ENCODE results near the gene SPTLC2. TPM values are rescaled to one million over a fixed set of nuclear protein-coding genes. Genes with fewer than 3 reads are reported as not detected.

SPTLC2 gene
- total RNA-seq, 1 donor from 2014 or later: 29.9 TPM

DNA sequence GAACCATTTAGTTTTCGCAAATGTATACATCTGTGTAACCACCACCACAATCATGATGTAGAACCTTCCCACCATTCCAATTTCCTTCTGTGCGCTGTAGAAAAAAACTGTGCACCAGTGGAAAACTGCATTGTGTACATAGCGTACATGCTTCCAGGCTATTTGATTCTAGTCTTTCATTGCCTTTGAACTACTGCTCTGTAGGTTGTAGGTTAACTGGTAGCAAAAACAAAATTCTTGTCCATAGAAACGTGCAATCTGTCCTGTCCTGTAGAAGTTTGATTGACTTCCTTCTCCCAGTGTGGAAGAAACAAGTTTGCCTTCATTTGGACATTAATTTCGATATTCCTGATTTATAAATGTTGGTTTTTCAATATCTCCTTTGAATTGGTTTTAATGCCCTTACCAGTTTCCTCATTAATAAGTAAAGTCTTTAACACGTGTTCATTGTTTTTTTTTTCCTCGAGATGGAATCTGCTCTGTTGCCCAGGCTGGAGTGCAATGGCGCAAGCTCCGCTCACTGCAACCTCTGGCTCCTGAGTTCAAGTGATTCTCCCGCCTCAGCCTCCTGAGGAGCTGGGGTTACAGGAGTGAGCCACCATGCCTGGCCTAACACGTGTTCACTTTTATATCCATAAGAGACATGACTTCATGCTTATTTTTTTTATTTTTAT, 114.2 kb downstream of the SPTLC2 start:
- Mint-ChIP-seq H3K9me3 (peaks cover 6% of the 10 kb centered on the region), H3K36me3 (ENCODE audit: low read depth) (peaks cover 12% of the 10 kb centered on the region), H3K4me1 (ENCODE audit: low read depth) (peaks cover 5% of the 10 kb centered on the region), H3K4me3 (no peak overlapping the region), H3K27ac (no peak overlapping the region), H3K27me3 (ENCODE audit: insufficient read depth) (peaks cover 26% of the 10 kb centered on the region)
- intact Hi-C loops (cut with micrococcal nuclease): no loop called here
- no peak for DNase-seq (ENCODE audit: low spot score)

DNA sequence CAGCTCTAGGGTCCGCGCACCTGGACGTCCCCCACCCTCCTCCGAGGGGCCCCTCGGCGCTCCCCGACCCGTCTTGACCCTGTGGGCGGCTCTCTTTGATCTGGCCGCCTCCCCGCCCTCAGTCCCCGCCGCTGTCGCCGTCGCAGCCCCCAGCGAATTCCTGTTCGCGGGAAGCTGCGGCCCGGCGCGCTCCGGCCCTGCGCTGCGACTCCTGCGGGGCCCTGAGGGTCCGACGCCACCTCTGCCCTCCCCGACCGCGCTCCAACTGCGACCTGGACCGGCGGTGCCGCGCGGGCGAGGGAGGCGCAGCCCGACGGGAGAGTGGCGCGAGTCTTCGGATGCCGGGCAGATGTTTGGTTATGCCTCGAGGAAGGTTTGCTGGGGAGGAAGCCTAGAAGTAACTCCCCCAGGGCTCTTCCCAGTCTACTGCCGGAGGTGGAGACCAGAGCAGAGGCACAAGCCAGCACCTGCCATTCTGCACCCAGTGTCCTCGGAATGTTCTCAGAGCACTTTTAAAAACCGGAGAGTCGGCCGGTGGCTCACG, 117.4 kb downstream of the SPTLC2 start:
- no peak overlapping the region for H3K27ac Mint-ChIP-seq
- peaks cover 37% of the 10 kb centered on the region for H3K27me3 Mint-ChIP-seq (ENCODE audit: insufficient read depth)
- intact Hi-C loops (cut with micrococcal nuclease): loop anchor here (2.0 kb wide), 1 partner anchor 40 kb away; the partner anchor contains the start of gene AHSA1
- DNase-seq (ENCODE audit: low spot score): no peak
- peak overlapping the region; percentile 61 for H3K4me3 Mint-ChIP-seq
- peaks cover 6% of the 10 kb centered on the region for H3K9me3 Mint-ChIP-seq
- H3K36me3 Mint-ChIP-seq (ENCODE audit: low read depth): peaks cover 3% of the 10 kb centered on the region
- H3K4me1 Mint-ChIP-seq (ENCODE audit: low read depth): peaks cover 5% of the 10 kb centered on the region

DNA sequence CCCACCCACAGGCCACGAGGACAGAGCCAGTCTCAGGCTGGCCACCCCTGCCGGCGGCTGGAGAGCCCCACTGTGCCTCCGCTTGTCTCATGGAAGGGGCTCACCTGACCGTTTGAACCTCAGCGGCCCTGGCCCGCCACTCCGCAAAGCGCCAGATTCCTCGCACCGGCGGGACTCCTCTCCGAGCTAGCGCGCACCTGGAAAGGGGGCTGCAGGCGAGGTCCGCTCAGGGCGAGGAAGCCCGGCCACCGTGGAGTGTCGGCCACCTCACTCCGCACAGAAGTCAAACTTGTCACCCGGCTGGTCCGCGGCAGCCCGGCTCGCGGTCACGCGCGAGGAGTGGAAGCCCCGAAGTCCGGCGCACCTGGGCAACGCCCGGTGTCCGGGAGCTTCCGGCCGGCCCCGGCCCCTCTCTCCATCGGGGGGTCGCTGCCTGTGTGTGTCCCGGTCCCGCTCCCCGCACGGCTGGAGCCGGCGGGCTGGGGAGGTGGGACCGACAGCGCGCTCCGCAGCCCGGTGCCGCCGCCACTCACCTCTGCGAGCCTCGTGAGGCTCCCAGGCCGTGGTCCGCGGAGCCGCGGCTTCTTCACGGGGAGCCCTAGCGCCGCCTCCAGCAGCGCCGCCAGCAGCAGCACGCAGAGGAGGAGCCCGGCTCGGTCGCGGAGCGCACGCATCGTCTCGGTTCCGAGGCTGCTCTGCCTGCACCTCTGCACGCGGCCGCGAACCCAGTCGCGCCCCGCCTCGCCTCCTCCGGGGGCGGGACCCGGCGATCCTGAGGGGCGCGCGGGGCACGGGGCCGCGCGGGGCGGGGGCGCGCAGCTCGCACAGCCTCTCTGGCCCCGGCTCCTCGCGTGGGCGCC, 118.1 kb downstream of the SPTLC2 start, which contains the start of gene ISM2:
Gene ISM2 (minus strand): TSS at position 697 of the 860 bp plus-strand sequence. CDS start 23 bp downstream, at position 674.
- no peak within 1 kb of the TSS for H3K27ac Mint-ChIP-seq
- DNase-seq (ENCODE audit: low spot score): peak; percentile 40
- intact Hi-C loops (cut with micrococcal nuclease): loop anchor here (2.0 kb wide), 1 partner anchor 40 kb away; the partner anchor contains the start of gene AHSA1

DNA sequence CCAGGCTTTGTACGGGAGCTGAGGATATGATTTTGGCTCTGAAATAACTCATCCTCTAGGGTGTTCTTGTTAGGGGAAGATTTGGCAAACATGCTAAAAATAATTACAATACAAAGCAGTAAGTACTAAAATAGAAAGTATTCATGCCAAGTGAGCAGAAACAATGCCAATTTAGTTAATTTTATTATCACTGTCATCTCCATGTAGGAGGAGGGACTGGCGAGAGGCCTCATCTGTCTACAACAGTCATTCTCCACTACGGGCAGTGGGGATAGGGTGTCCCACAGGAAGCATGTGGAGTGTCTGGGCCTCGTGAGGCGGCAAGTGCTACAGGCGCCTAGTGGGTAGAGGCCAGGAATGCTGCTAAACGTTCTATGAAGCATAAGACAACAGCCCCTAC, 121.1 kb downstream of the SPTLC2 start:
- peaks cover 30% of the 10 kb centered on the region for H3K27me3 Mint-ChIP-seq (ENCODE audit: insufficient read depth)
- H3K4me3 Mint-ChIP-seq: no peak overlapping the region
- H3K27ac Mint-ChIP-seq: no peak overlapping the region
- intact Hi-C loops (cut with micrococcal nuclease): no loop called here
- DNase-seq (ENCODE audit: low spot score): no peak
- H3K36me3 Mint-ChIP-seq (ENCODE audit: low read depth): no peaks in the 10 kb centered on the region
- peaks cover 5% of the 10 kb centered on the region for H3K4me1 Mint-ChIP-seq (ENCODE audit: low read depth)
- no peaks in the 10 kb centered on the region for H3K9me3 Mint-ChIP-seq

More for the DNA sequence above, 118.1 kb downstream of the SPTLC2 start, which contains the start of gene ISM2:
- Mint-ChIP-seq H3K4me3 (peak within 1 kb of the TSS; percentile 61), H3K9me3 (peaks cover 5% of the 10 kb centered on the region), H3K27me3 (ENCODE audit: insufficient read depth) (peaks cover 37% of the 10 kb centered on the region), H3K36me3 (ENCODE audit: low read depth) (peaks cover 3% of the 10 kb centered on the region), H3K4me1 (ENCODE audit: low read depth) (peaks cover 5% of the 10 kb centered on the region)

DNA sequence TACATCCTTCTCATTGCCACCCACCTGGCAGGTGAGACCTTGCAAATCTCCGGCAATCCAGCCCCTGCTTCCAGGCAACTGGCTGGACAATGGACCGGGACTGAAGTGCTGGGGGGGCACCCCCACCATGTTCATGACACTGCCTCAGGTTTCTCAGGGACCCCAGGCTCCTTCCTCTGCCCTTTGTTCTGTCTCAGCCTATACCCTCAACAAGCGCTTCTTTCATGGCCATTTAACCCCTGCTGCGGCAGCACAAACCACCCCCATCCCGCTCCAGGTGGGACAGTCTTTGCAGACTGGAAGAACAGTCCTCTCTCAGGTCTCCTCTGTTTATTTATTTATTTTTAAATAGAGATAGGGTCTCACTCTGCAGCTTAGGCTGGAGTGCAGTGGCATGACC, 125.4 kb downstream of the SPTLC2 start:
- no peak overlapping the region for H3K4me3 Mint-ChIP-seq
- H3K27me3 Mint-ChIP-seq (ENCODE audit: insufficient read depth): peaks cover 3% of the 10 kb centered on the region
- no peaks in the 10 kb centered on the region for H3K9me3 Mint-ChIP-seq
- H3K27ac Mint-ChIP-seq: no peak overlapping the region
- H3K4me1 Mint-ChIP-seq (ENCODE audit: low read depth): no peaks in the 10 kb centered on the region
- intact Hi-C loops (cut with micrococcal nuclease): no loop called here
- DNase-seq (ENCODE audit: low spot score): no peak
- H3K36me3 Mint-ChIP-seq (ENCODE audit: low read depth): no peaks in the 10 kb centered on the region

DNA sequence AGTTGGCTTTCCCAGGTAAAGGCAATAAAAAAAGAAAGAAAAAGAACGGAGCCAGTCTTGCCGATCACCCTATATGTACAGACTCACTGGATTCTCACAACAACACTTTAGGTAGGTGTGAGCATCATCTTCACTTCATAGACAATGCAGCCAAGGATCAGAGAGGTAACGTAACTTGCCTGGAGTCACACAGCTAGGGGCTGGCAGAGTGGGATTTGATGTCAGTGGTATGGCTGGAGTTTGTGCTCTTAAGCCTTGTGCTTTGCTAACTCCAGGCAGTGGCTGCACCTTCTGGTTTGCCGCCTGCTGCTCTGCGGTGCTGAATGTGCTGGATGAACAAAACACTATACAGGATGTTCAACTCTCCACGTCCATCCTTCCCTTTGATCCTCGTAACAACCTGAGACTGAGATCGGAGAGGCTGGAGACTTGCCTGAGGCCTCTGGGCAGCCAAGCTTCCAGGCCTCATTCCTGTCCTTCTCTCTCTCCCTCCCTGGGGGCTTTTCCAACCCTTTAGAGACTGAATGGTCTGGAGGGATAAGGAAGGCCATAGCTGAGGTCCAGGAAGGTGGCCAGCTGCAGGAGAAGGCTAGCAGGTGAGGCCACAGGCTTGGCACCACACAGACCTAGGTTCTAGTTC, 126.0 kb downstream of the SPTLC2 start:
- H3K4me1 Mint-ChIP-seq (ENCODE audit: low read depth): no peaks in the 10 kb centered on the region
- no peaks in the 10 kb centered on the region for H3K36me3 Mint-ChIP-seq (ENCODE audit: low read depth)
- intact Hi-C loops (cut with micrococcal nuclease): no loop called here
- H3K27me3 Mint-ChIP-seq (ENCODE audit: insufficient read depth): no peaks in the 10 kb centered on the region
- H3K27ac Mint-ChIP-seq: no peak overlapping the region
- no peak overlapping the region for H3K4me3 Mint-ChIP-seq
- no peaks in the 10 kb centered on the region for H3K9me3 Mint-ChIP-seq
- DNase-seq (ENCODE audit: low spot score): no peak

DNA sequence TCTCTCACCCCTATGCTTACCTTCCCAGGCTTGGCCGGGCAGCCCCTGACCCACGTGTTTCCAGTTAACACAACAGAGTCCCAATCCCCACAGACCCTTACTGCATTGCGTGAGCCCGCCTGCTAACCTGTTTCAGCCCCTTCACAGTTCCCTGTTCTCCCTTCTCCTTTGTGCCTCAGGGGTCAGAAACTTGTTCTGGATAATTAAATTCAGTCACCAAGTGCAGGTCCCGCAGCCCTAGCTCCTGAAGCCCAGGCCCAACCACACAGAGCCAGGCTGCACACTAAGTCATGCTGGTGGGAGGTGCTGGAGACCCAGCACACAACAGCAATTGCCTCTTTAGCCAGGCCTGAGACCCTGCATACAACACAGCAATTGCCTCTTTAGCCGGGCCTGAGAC, 127.4 kb downstream of the SPTLC2 start:
- no peak overlapping the region for H3K27ac Mint-ChIP-seq
- no peak overlapping the region for H3K4me3 Mint-ChIP-seq
- H3K4me1 Mint-ChIP-seq (ENCODE audit: low read depth): no peaks in the 10 kb centered on the region
- H3K9me3 Mint-ChIP-seq: no peaks in the 10 kb centered on the region
- H3K27me3 Mint-ChIP-seq (ENCODE audit: insufficient read depth): no peaks in the 10 kb centered on the region
- intact Hi-C loops (cut with micrococcal nuclease): no loop called here
- H3K36me3 Mint-ChIP-seq (ENCODE audit: low read depth): no peaks in the 10 kb centered on the region
- DNase-seq (ENCODE audit: low spot score): no peak

DNA sequence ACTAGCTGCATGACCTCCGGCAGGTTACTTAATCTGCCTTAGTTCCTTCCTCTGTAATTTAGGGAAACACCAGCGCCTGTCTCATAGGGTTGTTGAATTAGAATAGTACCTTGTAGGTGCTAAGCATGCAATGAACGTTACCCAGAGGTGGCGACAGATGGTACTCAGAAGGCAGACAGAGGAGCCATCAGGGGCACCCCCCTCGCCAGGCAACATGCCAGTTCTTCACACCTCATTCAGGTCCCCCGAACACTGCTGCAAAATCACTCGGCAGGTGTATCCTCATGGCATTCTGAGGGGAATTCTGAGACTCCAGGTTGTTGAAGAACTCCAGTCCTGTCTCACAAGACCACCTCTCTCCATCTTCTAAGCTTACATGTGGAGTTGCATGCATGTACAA, 127.9 kb downstream of the SPTLC2 start:
- Mint-ChIP-seq H3K27ac (no peak overlapping the region), H3K4me3 (no peak overlapping the region), H3K4me1 (ENCODE audit: low read depth) (no peaks in the 10 kb centered on the region), H3K36me3 (ENCODE audit: low read depth) (no peaks in the 10 kb centered on the region), H3K9me3 (no peaks in the 10 kb centered on the region), H3K27me3 (ENCODE audit: insufficient read depth) (no peaks in the 10 kb centered on the region)
- intact Hi-C loops (cut with micrococcal nuclease): no loop called here
- no peak for DNase-seq (ENCODE audit: low spot score)

DNA sequence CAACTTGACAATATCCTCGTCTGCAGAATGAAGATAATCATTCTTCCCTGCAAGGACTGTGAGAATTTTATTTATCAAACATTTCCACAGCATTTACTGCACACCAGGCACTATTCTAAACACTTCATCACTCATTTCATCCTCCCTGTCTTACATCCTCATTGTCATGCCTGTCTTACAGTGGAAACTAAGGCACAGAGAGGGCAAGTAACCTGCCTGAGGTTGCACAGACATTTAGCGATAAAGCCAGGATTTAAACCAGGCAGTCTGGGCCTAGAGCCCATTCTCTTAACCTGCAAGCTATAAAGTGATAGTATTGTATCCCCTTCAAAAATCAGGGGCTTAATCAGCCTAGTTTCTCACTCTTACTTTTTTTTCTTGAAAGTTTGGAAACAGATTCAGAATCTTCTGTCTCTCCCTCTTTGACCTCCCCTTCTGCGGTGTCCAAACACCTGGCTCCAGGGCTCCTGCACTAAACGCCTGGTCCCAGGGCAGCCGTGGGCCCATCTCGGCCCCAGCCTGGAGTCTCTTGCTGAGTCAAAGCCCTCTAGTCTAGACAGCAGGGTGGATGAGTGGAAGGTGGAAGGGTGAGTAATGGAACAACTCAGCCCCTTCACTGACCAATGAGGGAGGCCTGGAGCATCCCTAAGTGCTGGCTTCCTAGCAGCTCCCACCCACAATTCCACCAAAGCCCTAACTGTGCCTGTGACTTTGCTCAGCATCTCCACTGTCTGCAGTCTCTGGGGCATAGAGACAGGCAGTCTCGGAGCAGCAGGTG, 130.3 kb downstream of the SPTLC2 start:
- no peak for DNase-seq (ENCODE audit: low spot score)
- Mint-ChIP-seq H3K36me3 (ENCODE audit: low read depth) (no peaks in the 10 kb centered on the region), H3K4me1 (ENCODE audit: low read depth) (no peaks in the 10 kb centered on the region), H3K27me3 (ENCODE audit: insufficient read depth) (peaks cover 2% of the 10 kb centered on the region), H3K4me3 (no peak overlapping the region), H3K9me3 (no peaks in the 10 kb centered on the region), H3K27ac (no peak overlapping the region)
- intact Hi-C loops (cut with micrococcal nuclease): no loop called here

DNA sequence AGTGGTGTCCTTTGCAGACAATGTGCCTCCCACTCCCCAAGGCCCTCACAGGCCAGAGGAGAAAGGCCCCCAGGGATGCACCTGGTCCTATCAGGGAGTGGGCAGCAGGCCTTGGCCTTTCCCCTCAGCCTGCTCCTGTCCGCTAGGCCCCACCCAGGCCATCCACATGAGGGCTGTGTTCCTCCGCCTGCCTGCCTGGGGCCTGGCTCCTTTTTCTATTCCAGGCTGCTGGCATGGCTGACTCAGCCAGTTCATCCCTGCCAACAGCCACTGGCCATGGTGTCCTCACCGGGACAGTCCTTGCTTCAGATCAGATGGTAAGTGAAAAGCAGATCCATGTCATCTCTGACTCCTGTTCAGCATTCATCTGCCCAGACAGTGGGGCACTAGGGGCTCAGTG, 131.2 kb downstream of the SPTLC2 start:
- no peak for DNase-seq (ENCODE audit: low spot score)
- Mint-ChIP-seq H3K36me3 (ENCODE audit: low read depth) (no peaks in the 10 kb centered on the region), H3K27ac (no peak overlapping the region), H3K4me1 (ENCODE audit: low read depth) (no peaks in the 10 kb centered on the region), H3K4me3 (no peak overlapping the region), H3K9me3 (no peaks in the 10 kb centered on the region), H3K27me3 (ENCODE audit: insufficient read depth) (peaks cover 2% of the 10 kb centered on the region)
- intact Hi-C loops (cut with micrococcal nuclease): no loop called here

DNA sequence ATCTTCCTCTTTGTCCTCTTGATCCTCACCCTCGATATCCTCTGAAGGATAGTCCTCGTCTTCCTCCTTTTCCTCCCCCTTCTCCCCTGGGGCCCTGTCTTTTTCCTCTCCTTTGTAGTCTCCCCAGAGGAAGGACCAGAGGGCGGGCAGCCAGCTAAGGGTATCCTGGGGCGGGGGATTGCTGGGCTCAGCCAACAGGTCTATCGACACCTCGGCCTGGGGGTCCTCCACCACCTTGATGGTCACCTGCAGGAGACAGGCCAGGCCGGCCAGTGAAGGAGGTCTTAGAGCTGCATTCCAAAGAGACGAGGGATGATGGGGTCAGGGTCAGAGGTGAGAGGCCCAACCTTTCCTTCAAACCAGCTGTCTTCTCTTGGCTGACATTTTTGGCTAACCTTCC, 134.0 kb downstream of the SPTLC2 start:
- Mint-ChIP-seq H3K27ac (no peak overlapping the region), H3K27me3 (ENCODE audit: insufficient read depth) (peaks cover 3% of the 10 kb centered on the region), H3K4me3 (no peak overlapping the region), H3K4me1 (ENCODE audit: low read depth) (no peaks in the 10 kb centered on the region), H3K36me3 (ENCODE audit: low read depth) (no peaks in the 10 kb centered on the region), H3K9me3 (no peaks in the 10 kb centered on the region)
- intact Hi-C loops (cut with micrococcal nuclease): no loop called here
- DNase-seq (ENCODE audit: low spot score): no peak

DNA sequence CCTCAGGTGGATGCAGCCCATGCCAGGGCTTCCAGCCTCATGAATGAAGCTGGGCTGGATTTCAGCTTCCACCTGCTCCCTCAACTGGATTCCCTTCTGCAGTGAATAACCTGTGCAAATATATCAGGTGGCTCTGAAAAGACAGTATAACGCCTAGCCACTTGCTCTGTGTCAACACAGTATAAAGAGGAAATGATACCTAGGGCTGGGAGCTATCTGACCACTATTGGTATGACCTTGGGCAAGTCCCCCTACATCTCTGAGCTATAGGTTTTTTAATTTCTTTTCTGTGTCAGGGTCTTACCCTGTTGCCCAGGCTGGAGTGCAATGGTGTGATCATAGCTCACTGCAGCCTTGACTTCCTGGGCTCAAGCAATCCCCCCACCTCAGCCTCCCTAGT, 137.6 kb downstream of the SPTLC2 start:
- intact Hi-C loops (cut with micrococcal nuclease): no loop called here
- no peaks in the 10 kb centered on the region for H3K9me3 Mint-ChIP-seq
- H3K27me3 Mint-ChIP-seq (ENCODE audit: insufficient read depth): peaks cover 6% of the 10 kb centered on the region
- H3K4me1 Mint-ChIP-seq (ENCODE audit: low read depth): no peaks in the 10 kb centered on the region
- H3K4me3 Mint-ChIP-seq: no peak overlapping the region
- DNase-seq (ENCODE audit: low spot score): no peak
- H3K36me3 Mint-ChIP-seq (ENCODE audit: low read depth): no peaks in the 10 kb centered on the region
- H3K27ac Mint-ChIP-seq: no peak overlapping the region

Data from activated T-helper 1 cell treated with anti-CD3 and anti-CD28 coated beads, Interleukin-12 subunit alpha, Interleukin-12 subunit beta, Interleukin-2, Interleukin-4 antibody, amounts not matched to agents 30 ng/mL and 10 ng/mL and 1 ng/mL, durations not matched to agents 14 hours and 24 hours and 36 hours (primary cell).